Measurements from ENCODE around the gene MARCHF6. TPM values are rescaled to one million over a fixed set of nuclear protein-coding genes. Genes with fewer than 3 reads are reported as not detected.
"Not testable (repeated sequence)": the region's sequence is repeated elsewhere in the genome, so short reads cannot be mapped to it uniquely, and the experiment has no call there.

Gene MARCHF6
- 10 to 100 TPM; 82.7 to 86.1 TPM for total RNA-seq

- H3K9me3 Mint-ChIP-seq, result no peaks in the 10 kb centered on the region
- H3K27ac Mint-ChIP-seq, result peak within 1 kb of the TSS; percentile 99
- peaks cover 34% of the 10 kb centered on the region for H3K4me1 Mint-ChIP-seq
Measured at GRCh38 chr5:10353241-10354047, at the start of gene MARCHF6. Gene MARCHF6 (plus strand): TSS chr5:10353695. CDS start chr5:10353899, 204 bp downstream.

GRCh38 chr5:10303699-10304170, 49.8 kb upstream of the MARCHF6 start:
- H3K27ac Mint-ChIP-seq, result no peak overlapping the region
- peaks cover 2% of the 10 kb centered on the region for H3K9me3 Mint-ChIP-seq
- peaks cover 7% of the 10 kb centered on the region for H3K4me1 Mint-ChIP-seq
- no peak overlapping the region for H3K4me3 Mint-ChIP-seq
- H3K36me3 Mint-ChIP-seq, result no peaks in the 10 kb centered on the region
- no peak for DNase-seq
- peaks cover 23% of the 10 kb centered on the region for H3K27me3 Mint-ChIP-seq

More at GRCh38 chr5:10353241-10354047, at the start of gene MARCHF6:
- H3K27me3 Mint-ChIP-seq, result no peaks in the 10 kb centered on the region
- peak within 1 kb of the TSS; percentile 98 for H3K4me3 Mint-ChIP-seq
- DNase-seq, result peak; percentile 95
- H3K36me3 Mint-ChIP-seq, result peaks cover 11% of the 10 kb centered on the region

- no peaks in the 10 kb centered on the region for H3K36me3 Mint-ChIP-seq
- H3K27me3 Mint-ChIP-seq, result peaks cover 30% of the 10 kb centered on the region
- peaks cover 7% of the 10 kb centered on the region for H3K4me1 Mint-ChIP-seq
- H3K9me3 Mint-ChIP-seq, result peaks cover under 1% of the 10 kb centered on the region
- DNase-seq, result no peak
- no peak overlapping the region for H3K4me3 Mint-ChIP-seq
- no peak overlapping the region for H3K27ac Mint-ChIP-seq
Measured at GRCh38 chr5:10304932-10305331, 48.6 kb upstream of the MARCHF6 start.

- Mint-ChIP-seq H3K4me1 (peaks cover 11% of the 10 kb centered on the region), H3K27ac (no peak overlapping the region), H3K36me3 (no peaks in the 10 kb centered on the region), H3K4me3 (no peak overlapping the region), H3K9me3 (no peaks in the 10 kb centered on the region), H3K27me3 (peaks cover 30% of the 10 kb centered on the region)
- no peak for DNase-seq
Measured at GRCh38 chr5:10306114-10306513, 47.4 kb upstream of the MARCHF6 start.

- Mint-ChIP-seq H3K36me3 (no peaks in the 10 kb centered on the region), H3K27ac (no peak overlapping the region), H3K4me1 (peaks cover 11% of the 10 kb centered on the region), H3K9me3 (no peaks in the 10 kb centered on the region), H3K27me3 (peaks cover 30% of the 10 kb centered on the region), H3K4me3 (peak overlapping the region; percentile 12)
- no peak for DNase-seq
Measured at GRCh38 chr5:10306806-10307205, 46.7 kb upstream of the MARCHF6 start.

- peaks cover 30% of the 10 kb centered on the region for H3K27me3 Mint-ChIP-seq
- no peaks in the 10 kb centered on the region for H3K9me3 Mint-ChIP-seq
- H3K36me3 Mint-ChIP-seq, result no peaks in the 10 kb centered on the region
- peak within 1 kb of the TSS; percentile 30 for H3K27ac Mint-ChIP-seq
- DNase-seq, result peak; percentile 39
- H3K4me1 Mint-ChIP-seq, result peaks cover 11% of the 10 kb centered on the region
- peak within 1 kb of the TSS; percentile 77 for H3K4me3 Mint-ChIP-seq
Measured at GRCh38 chr5:10307206-10308148, 46.0 kb upstream of the MARCHF6 start, which contains the start of gene CMBL. Gene CMBL (minus strand): TSS chr5:10307902. CDS start chr5:10290762, 17,140 bp downstream.

- Mint-ChIP-seq H3K27ac (no peak overlapping the region), H3K27me3 (peaks cover 30% of the 10 kb centered on the region), H3K36me3 (no peaks in the 10 kb centered on the region), H3K9me3 (no peaks in the 10 kb centered on the region), H3K4me3 (peak overlapping the region; percentile 33), H3K4me1 (peaks cover 11% of the 10 kb centered on the region)
- DNase-seq, result no peak
Measured at GRCh38 chr5:10308844-10309243, 44.7 kb upstream of the MARCHF6 start.

- H3K4me1 Mint-ChIP-seq, result peaks cover 11% of the 10 kb centered on the region
- H3K36me3 Mint-ChIP-seq, result no peaks in the 10 kb centered on the region
- no peak overlapping the region for H3K27ac Mint-ChIP-seq
- no peak for DNase-seq
- peaks cover 30% of the 10 kb centered on the region for H3K27me3 Mint-ChIP-seq
- H3K9me3 Mint-ChIP-seq, result no peaks in the 10 kb centered on the region
- no peak overlapping the region for H3K4me3 Mint-ChIP-seq
Measured at GRCh38 chr5:10310066-10310779, 43.3 kb upstream of the MARCHF6 start.

GRCh38 chr5:10310835-10311570, 42.5 kb upstream of the MARCHF6 start:
- H3K9me3 Mint-ChIP-seq, result not testable (repeated sequence)

GRCh38 chr5:10311595-10312425, 41.7 kb upstream of the MARCHF6 start:
- Mint-ChIP-seq H3K27ac (no peak overlapping the region), H3K36me3 (no peaks in the 10 kb centered on the region), H3K4me3 (no peak overlapping the region), H3K4me1 (peaks cover 11% of the 10 kb centered on the region), H3K9me3 (no peaks in the 10 kb centered on the region), H3K27me3 (peaks cover 20% of the 10 kb centered on the region)
- DNase-seq, result no peak

More at GRCh38 chr5:10310835-10311570, 42.5 kb upstream of the MARCHF6 start:
- Mint-ChIP-seq H3K4me1 (peaks cover 11% of the 10 kb centered on the region), H3K27me3 (peaks cover 28% of the 10 kb centered on the region)
- not testable (repeated sequence) for H3K4me3 Mint-ChIP-seq, H3K27ac Mint-ChIP-seq, H3K36me3 Mint-ChIP-seq, DNase-seq

GRCh38 chr5:10315201-10315600, 38.3 kb upstream of the MARCHF6 start:
- DNase-seq, result no peak
- Mint-ChIP-seq H3K27me3 (no peaks in the 10 kb centered on the region), H3K4me1 (peaks cover 4% of the 10 kb centered on the region), H3K4me3 (no peak overlapping the region), H3K36me3 (no peaks in the 10 kb centered on the region), H3K9me3 (no peaks in the 10 kb centered on the region), H3K27ac (no peak overlapping the region)

- H3K4me1 Mint-ChIP-seq, result peaks cover 1% of the 10 kb centered on the region
- no peaks in the 10 kb centered on the region for H3K9me3 Mint-ChIP-seq
- H3K36me3 Mint-ChIP-seq, result no peaks in the 10 kb centered on the region
- H3K27me3 Mint-ChIP-seq, result no peaks in the 10 kb centered on the region
- DNase-seq, result no peak
- no peak overlapping the region for H3K4me3 Mint-ChIP-seq
- H3K27ac Mint-ChIP-seq, result no peak overlapping the region
Measured at GRCh38 chr5:10315824-10316509, 37.5 kb upstream of the MARCHF6 start.
